GM12875 (cell line): ENCODE results near the gene SLAMF1.

Experiments used
- H3K4me3 ChIP-seq: one replicate; pipeline ENCODE4 v1.5.1; 2011; ENCODE audit warnings: low read depth, low read length, control low read depth
- CTCF ChIP-seq: IDR thresholded peaks from 2 replicates; pipeline ENCODE4 v1.5.1; 2011; ENCODE audit warnings: low read depth, mild to moderate bottlenecking, control low read depth, inconsistent platforms, low read length, moderate library complexity, borderline replicate concordance; ENCODE audit not compliant: insufficient read depth

SLAMF1 gene

GRCh38 chr1:160671603-160672517 lies 25.0 kb upstream of the SLAMF1 start:
- no peak for TF ChIP-seq CTCF
- H3K4me3 ChIP-seq: no peak overlapping the region

- no peak for TF ChIP-seq CTCF
- no peak overlapping the region for H3K4me3 ChIP-seq
Observed at GRCh38 chr1:160670701-160671100, 23.9 kb upstream of the SLAMF1 start.

- TF ChIP-seq CTCF: no peak
- H3K4me3 ChIP-seq: no peak overlapping the region
Observed at GRCh38 chr1:160669802-160670201, 23.0 kb upstream of the SLAMF1 start.

- no peak overlapping the region for H3K4me3 ChIP-seq
- TF ChIP-seq CTCF: no peak
Observed at GRCh38 chr1:160669276-160669675, 22.4 kb upstream of the SLAMF1 start.

- TF ChIP-seq CTCF: no peak
- no peak overlapping the region for H3K4me3 ChIP-seq
Observed at GRCh38 chr1:160667896-160668295, 21.1 kb upstream of the SLAMF1 start.

- H3K4me3 ChIP-seq: peak overlapping the region; percentile 24
- TF ChIP-seq CTCF: no peak
Observed at GRCh38 chr1:160666079-160666442, 19.2 kb upstream of the SLAMF1 start.

GRCh38 chr1:160665330-160666078 lies 18.7 kb upstream of the SLAMF1 start:
- no peak for TF ChIP-seq CTCF
- H3K4me3 ChIP-seq: peak overlapping the region; percentile 24
